ENCODE measurements around the gene RHOT1. TPM values are rescaled to one million over a fixed set of nuclear protein-coding genes. Genes with fewer than 3 reads are reported as not detected.

The RHOT1 gene
- total RNA-seq: 17.9 and 20.8 TPM in 2 replicates

GRCh38 chr17:32142038-32142856 is at the start of gene RHOT1:
Gene RHOT1, plus strand, starts transcription at chr17:32142502. Its CDS starts 191 bp downstream, at chr17:32142693.

GRCh38 chr17:32265192-32265923 is 123.1 kb downstream of the RHOT1 start, which contains the start of gene RHBDL3:
Gene RHBDL3, plus strand, starts transcription at chr17:32265832. Its CDS starts 358 bp downstream, at chr17:32266190.

Other genes starting within 250 kb of the RHOT1 start
- 24.2 and 38.8 TPM in 2 replicates for gene UTP6, start 240.8 kb upstream of the RHOT1 start, total RNA-seq
- 12.0 and 13.9 TPM in 2 replicates for gene SUZ12, start 205.5 kb upstream of the RHOT1 start, total RNA-seq
- gene LRRC37B, start 135.1 kb upstream of the RHOT1 start, total RNA-seq: 3.4 and 6.0 TPM in 2 replicates
- gene RHBDL3, start 123.3 kb downstream of the RHOT1 start, total RNA-seq: 0.05 and 0.12 TPM in 2 replicates
- gene C17orf75, start 199.7 kb downstream of the RHOT1 start, total RNA-seq: 4.5 and 5.4 TPM in 2 replicates
- 72.4 and 95.5 TPM in 2 replicates for gene ZNF207, start 207.7 kb downstream of the RHOT1 start, total RNA-seq

Data from cardiac ventricle fibroblast (primary cell).